Common myeloid progenitor, CD34-positive (primary cell): Measurements from ENCODE around the gene STK32B.
A peak's percentile ranks its signal among the peaks of the same experiment; 100 is the strongest.

Experiments
- CTCF ChIA-PET: fragments of 350-600 bp; sonication (Branson Sonifier 250); formaldehyde crosslinking; loops from one replicate; lab custom pipeline; 2021; ENCODE audit warnings: antibody characterized with exemption; lab: Charles Lee
- POLR2A ChIA-PET: fragments of 350-600 bp; sonication (Branson Sonifier 250); formaldehyde crosslinking; loops from one replicate; lab custom pipeline; 2021; ENCODE audit warnings: antibody characterized with exemption; lab: Charles Lee
- DNase-seq, 3 donors: peaks; one replicate each; pipeline versions ENCODE4 v3.0.0 to v3.0.0-alpha.2; 2013
- H3K27ac ChIP-seq, 2 experiments: 1 replicate in 1 of 2; 2 replicates in 1 of 2; pipeline ENCODE4 v1.7.0; 2013; ENCODE audit warnings: inconsistent platforms in 2 of 2, low read length in 2 of 2, mild to moderate bottlenecking in 2 of 2, low read depth in 1 of 2, moderate library complexity in 1 of 2; ENCODE audit not compliant: severe bottlenecking in 2 of 2, insufficient read depth in 1 of 2, poor library complexity in 1 of 2
- H3K27me3 ChIP-seq, 5 experiments: replicated peaks in 2 of 5; 1 replicate in 3 of 5; 2 replicates in 2 of 5; pipeline versions ENCODE4 v1.6.1 to v1.7.0; 2013; ENCODE audit warnings: low read length in 4 of 5, mild to moderate bottlenecking in 2 of 5, moderate library complexity in 2 of 5, inconsistent platforms in 1 of 5; ENCODE audit not compliant: insufficient read depth in 5 of 5, control insufficient read depth in 4 of 5
- H3K36me3 ChIP-seq, 4 experiments: 1 replicate in 2 of 4; 2 replicates in 2 of 4; pipeline versions ENCODE4 v1.6.1 to v1.7.0; 2013; ENCODE audit warnings: low read length in 3 of 4, control low read depth in 1 of 4, mild to moderate bottlenecking in 1 of 4; ENCODE audit not compliant: control insufficient read depth in 4 of 4, insufficient read depth in 4 of 4
- H3K4me1 ChIP-seq, 4 experiments: 1 replicate in 3 of 4; 2 replicates in 1 of 4; pipeline versions ENCODE4 v1.6.1 to v1.7.1; 2013; ENCODE audit warnings: low read length in 3 of 4, mild to moderate bottlenecking in 3 of 4, control low read depth in 1 of 4, inconsistent platforms in 1 of 4, moderate library complexity in 1 of 4; ENCODE audit not compliant: control insufficient read depth in 4 of 4, insufficient read depth in 4 of 4; ENCODE audit errors: control extremely low read depth in 1 of 4
- H3K4me3 ChIP-seq, 7 experiments: 1 replicate in 4 of 7; 2 replicates in 3 of 7; pipeline versions ENCODE4 v1.5.1 to v1.7.0; 2013; ENCODE audit warnings: mild to moderate bottlenecking in 7 of 7, low read length in 6 of 7, moderate library complexity in 6 of 7, inconsistent platforms in 2 of 7, low read depth in 2 of 7, control low read depth in 1 of 7; ENCODE audit not compliant: insufficient read depth in 4 of 7, control insufficient read depth in 1 of 7; ENCODE audit errors: extremely low read depth in 1 of 7
- H3K9me3 ChIP-seq, 5 experiments: 1 replicate in 4 of 5; 2 replicates in 1 of 5; pipeline versions ENCODE4 v1.6.1 to v1.7.1; 2013; ENCODE audit warnings: low read length in 4 of 5, mild to moderate bottlenecking in 2 of 5, inconsistent platforms in 1 of 5, low read depth in 1 of 5, moderate library complexity in 1 of 5; ENCODE audit not compliant: control insufficient read depth in 4 of 5, insufficient read depth in 2 of 5; ENCODE audit errors: control extremely low read depth in 1 of 5
- WGBS: methylation state at CpG from one replicate; pipeline ENCODE4 v1.1.5; 2013; ENCODE audit not compliant: insufficient coverage; 5-methylcytosine and 5-hydroxymethylcytosine counted together

Gene STK32B

GRCh38 chr4:5381961-5382441 lies 330.7 kb downstream of the STK32B start:
- ChIA-PET POLR2A (no interaction called here), CTCF (no interaction called here)
- Histone ChIP-seq H3K36me3 (no peaks in the 10 kb centered on the region), H3K27me3 (no peaks in the 10 kb centered on the region), H3K4me1 (no peaks in the 10 kb centered on the region), H3K4me3 (no peak overlapping the region), H3K27ac (no peak overlapping the region), H3K9me3 (peaks cover 0 to 7% (median 2%) of the 10 kb centered on the region in 5 experiments)
- no peak for DNase-seq
- WGBS = 93% methylated on average over 3 of the region's 8 CpGs

- 97% methylated on average over 10 of the region's 11 CpGs for WGBS
- CTCF ChIA-PET = no interaction called here
Observed at GRCh38 chr4:5383191-5383980, 332.1 kb downstream of the STK32B start.

GRCh38 chr4:5385741-5386311 lies 334.5 kb downstream of the STK32B start:
- H3K36me3 ChIP-seq = peaks cover 0 to 4% (median 2%) of the 10 kb centered on the region in 4 experiments
- WGBS = 100% methylated on average over 1 of the region's 4 CpGs
- DNase-seq = peak in 1 of 3 donors; percentile 6
- no peaks in the 10 kb centered on the region for H3K4me1 ChIP-seq
- POLR2A ChIA-PET = no interaction called here
- CTCF ChIA-PET = interaction anchor here (1.2 to 1.4 kb wide), 2 partner anchors 10 to 15 kb away, joined by 3 read pairs; no protein-coding TSS in a partner anchor
- peaks cover 0 to 2% (median 0%) of the 10 kb centered on the region in 5 experiments for H3K9me3 ChIP-seq
- H3K27me3 ChIP-seq = no peaks in the 10 kb centered on the region
- no peak overlapping the region for H3K27ac ChIP-seq
- H3K4me3 ChIP-seq = no peak overlapping the region

More at GRCh38 chr4:5383191-5383980, 332.1 kb downstream of the STK32B start:
- Histone ChIP-seq H3K9me3 (peaks cover 0 to under 1% (median 0%) of the 10 kb centered on the region in 5 experiments), H3K4me3 (no peak overlapping the region), H3K4me1 (no peaks in the 10 kb centered on the region), H3K27ac (no peak overlapping the region), H3K36me3 (peaks cover 0 to 3% (median 0%) of the 10 kb centered on the region in 4 experiments), H3K27me3 (no peaks in the 10 kb centered on the region)
- no peak for DNase-seq
- POLR2A ChIA-PET = no interaction called here

- ChIA-PET CTCF (interaction anchor here (1.4 kb wide), 1 partner anchor 14 kb away, joined by 3 read pairs; no protein-coding TSS in a partner anchor), POLR2A (no interaction called here)
- peaks cover 0 to 2% (median 0%) of the 10 kb centered on the region in 5 experiments for H3K9me3 ChIP-seq
- no peaks in the 10 kb centered on the region for H3K27me3 ChIP-seq
- no peak overlapping the region for H3K27ac ChIP-seq
- H3K4me1 ChIP-seq = no peaks in the 10 kb centered on the region
- DNase-seq = no peak
- H3K4me3 ChIP-seq = no peak overlapping the region
- peaks cover 0 to 4% (median 2%) of the 10 kb centered on the region in 4 experiments for H3K36me3 ChIP-seq
- 94% methylated on average over 14 of the region's 14 CpGs for WGBS
Observed at GRCh38 chr4:5386921-5387320, 335.6 kb downstream of the STK32B start.

GRCh38 chr4:5387457-5387856 lies 336.2 kb downstream of the STK32B start:
- Histone ChIP-seq H3K36me3 (peaks cover 0 to 4% (median 2%) of the 10 kb centered on the region in 4 experiments), H3K27ac (no peak overlapping the region), H3K4me1 (no peaks in the 10 kb centered on the region), H3K9me3 (peaks cover 0 to 2% (median 0%) of the 10 kb centered on the region in 5 experiments), H3K4me3 (no peak overlapping the region), H3K27me3 (no peaks in the 10 kb centered on the region)
- no peak for DNase-seq
- ChIA-PET CTCF (interaction anchor here (1.4 kb wide), 1 partner anchor 13 kb away, joined by 3 read pairs; no protein-coding TSS in a partner anchor), POLR2A (no interaction called here)
- WGBS = 83% methylated on average over 7 of the region's 7 CpGs

- WGBS = 0% methylated on average over 1 of the region's 3 CpGs
- POLR2A ChIA-PET = no interaction called here
- H3K27me3 ChIP-seq = no peaks in the 10 kb centered on the region
Observed at GRCh38 chr4:5389756-5390310, 338.6 kb downstream of the STK32B start.

More at GRCh38 chr4:5389756-5390310, 338.6 kb downstream of the STK32B start:
- Histone ChIP-seq H3K36me3 (peaks cover 0 to 4% (median 2%) of the 10 kb centered on the region in 4 experiments), H3K4me3 (no peak overlapping the region), H3K27ac (no peak overlapping the region), H3K4me1 (no peaks in the 10 kb centered on the region), H3K9me3 (peaks cover 0 to 2% (median 0%) of the 10 kb centered on the region in 5 experiments)
- CTCF ChIA-PET = no interaction called here
- no peak for DNase-seq
